H1 (cell line): ENCODE results near the gene PLXNB1. TPM values are rescaled to one million over a fixed set of nuclear protein-coding genes. Genes with fewer than 3 reads are reported as not detected.

Experiments
- CREB1 ChIP-seq: IDR thresholded peaks from 2 replicates; pipeline ENCODE4 v1.6.1; 2012; ENCODE audit warnings: inconsistent platforms
- E2F6 ChIP-seq: IDR thresholded peaks from 2 replicates; pipeline ENCODE4 v1.6.1; 2012; ENCODE audit warnings: inconsistent platforms
- MAFK ChIP-seq: IDR thresholded peaks from 2 replicates; pipeline ENCODE4 v1.6.1; 2012; ENCODE audit warnings: low read depth, mild to moderate bottlenecking, improper control_type of control experiment, low read length
- polyA plus RNA-seq, 7 experiments: library from polyadenylated mRNA; depleted of rRNA in 3 of 7; stranded (reverse) in 5 of 7; unstranded in 2 of 7; fragments of >200 nt in 5 of 7; fragments of 200-250 nt in 2 of 7; gene quantifications; 1 replicate in 5 of 7; 2 replicates in 1 of 7; 4 replicates in 1 of 7; pipeline versions ENCODE4 v1.2.1 to v1.2.3, GENCODE V29; 2011 to 2013; ENCODE audit warnings: missing spikeins in 2 of 7, mixed read lengths in 2 of 7
- total RNA-seq: library from RNA; stranded (reverse); fragmentation: NEBNext Ultra II Directional; extraction: Animal tissue kit (Norgen Biotek cat#: 25700); gene quantifications from 2 replicates; pipeline ENCODE4 v1.2.1, GENCODE V29; 2021

The PLXNB1 gene
- total and polyA plus RNA-seq, 2 of the 8 experiments (the other 6 are each of a cell fraction or from before 2014, with no cell fraction given), result 109 to 114 TPM

GRCh38 chr3:48437812-48438211 lies 7.9 kb upstream of the PLXNB1 start (continued):
- TF ChIP-seq MAFK (no peak), E2F6 (no peak), CREB1 (no peak)
